Measurements from ENCODE around the gene EPB41L4A.

EPB41L4A gene

GRCh38 chr5:112317866-112318265, 101.2 kb downstream of the EPB41L4A start:
- H3K4me3 ChIP-seq (ENCODE audit: low read depth, low read length) = no peak overlapping the region
- no peak overlapping the region for H3K4me2 ChIP-seq (ENCODE audit: low read length)
- no peak overlapping the region for H2AFZ ChIP-seq
- H3K79me2 ChIP-seq = peaks cover 23% of the 10 kb centered on the region
- H3K4me1 ChIP-seq = peaks cover 30% of the 10 kb centered on the region
- H3K27ac ChIP-seq = no peak overlapping the region
- H3K27me3 ChIP-seq (ENCODE audit: control insufficient read depth, insufficient read depth, low read length) = no peaks in the 10 kb centered on the region
- no peaks in the 10 kb centered on the region for H3K36me3 ChIP-seq (ENCODE audit: control insufficient read depth, insufficient read depth, low read length)
- no peak for TF ChIP-seq CTCF (IDR thresholded peaks at IDR 0.05)
- H3K9me3 ChIP-seq (ENCODE audit: control insufficient read depth, low read length) = no peaks in the 10 kb centered on the region
- no peak overlapping the region for H3K9ac ChIP-seq

- H3K9me3 ChIP-seq (ENCODE audit: control insufficient read depth, low read length) = no peaks in the 10 kb centered on the region
- no peak overlapping the region for H3K4me2 ChIP-seq (ENCODE audit: low read length)
- H3K4me3 ChIP-seq (ENCODE audit: low read depth, low read length) = no peak overlapping the region
- peak overlapping the region; percentile 13 for H3K27ac ChIP-seq
- H3K79me2 ChIP-seq = peaks cover 19% of the 10 kb centered on the region
- no peak overlapping the region for H3K9ac ChIP-seq
- no peak for TF ChIP-seq CTCF (IDR thresholded peaks at IDR 0.05)
- H3K27me3 ChIP-seq (ENCODE audit: control insufficient read depth, insufficient read depth, low read length) = no peaks in the 10 kb centered on the region
- H3K4me1 ChIP-seq = peaks cover 41% of the 10 kb centered on the region
- no peaks in the 10 kb centered on the region for H3K36me3 ChIP-seq (ENCODE audit: control insufficient read depth, insufficient read depth, low read length)
- no peak overlapping the region for H2AFZ ChIP-seq
Observed at GRCh38 chr5:112316731-112317130, 102.3 kb downstream of the EPB41L4A start.

- peaks cover 47% of the 10 kb centered on the region for H3K4me1 ChIP-seq
- no peaks in the 10 kb centered on the region for H3K27me3 ChIP-seq (ENCODE audit: control insufficient read depth, insufficient read depth, low read length)
- H3K36me3 ChIP-seq (ENCODE audit: control insufficient read depth, insufficient read depth, low read length) = no peaks in the 10 kb centered on the region
- H3K4me3 ChIP-seq (ENCODE audit: low read depth, low read length) = no peak overlapping the region
- H3K9me3 ChIP-seq (ENCODE audit: control insufficient read depth, low read length) = no peaks in the 10 kb centered on the region
- H3K9ac ChIP-seq = no peak overlapping the region
- H3K4me2 ChIP-seq (ENCODE audit: low read length) = no peak overlapping the region
- no peak overlapping the region for H3K27ac ChIP-seq
- H3K79me2 ChIP-seq = peaks cover 19% of the 10 kb centered on the region
- TF ChIP-seq CTCF (IDR thresholded peaks at IDR 0.05) = no peak
- no peak overlapping the region for H2AFZ ChIP-seq
Observed at GRCh38 chr5:112316006-112316405, 103.1 kb downstream of the EPB41L4A start.

- Histone ChIP-seq H3K36me3 (ENCODE audit: control insufficient read depth, insufficient read depth, low read length) (no peaks in the 10 kb centered on the region), H3K27me3 (ENCODE audit: control insufficient read depth, insufficient read depth, low read length) (no peaks in the 10 kb centered on the region), H3K9me3 (ENCODE audit: control insufficient read depth, low read length) (no peaks in the 10 kb centered on the region), H3K27ac (no peak overlapping the region), H3K4me2 (ENCODE audit: low read length) (no peak overlapping the region), H3K9ac (no peak overlapping the region), H3K79me2 (peaks cover 16% of the 10 kb centered on the region), H3K4me3 (ENCODE audit: low read depth, low read length) (no peak overlapping the region), H3K4me1 (peaks cover 30% of the 10 kb centered on the region), H2AFZ (no peak overlapping the region)
- no peak for TF ChIP-seq CTCF (IDR thresholded peaks at IDR 0.05)
Observed at GRCh38 chr5:112312295-112313275, 106.5 kb downstream of the EPB41L4A start.

Measured in parathyroid adenoma (tissue), 2 donors.